GM18861 (cell line): ENCODE results near the gene UQCRFS1.
"Not testable (repeated sequence)": the region's sequence is repeated elsewhere in the genome, so short reads cannot be mapped to it uniquely, and the experiment has no call there.

Source experiments
- ATAC-seq: cut with Tn5 transposase; IDR thresholded peaks from one replicate; pipeline ENCODE4 v1.9.1; 2021; ENCODE audit not compliant: unreplicated experiment

UQCRFS1 gene

GRCh38 chr19:29215322-29215845 lies 2.4 kb upstream of the UQCRFS1 start:
- no peak for ATAC-seq

GRCh38 chr19:29214411-29214810 lies 1.5 kb upstream of the UQCRFS1 start:
- ATAC-seq, result no peak

- ATAC-seq, result no peak
These were observed 649 bp downstream of the UQCRFS1 start for GRCh38 chr19:29212356-29212647.

GRCh38 chr19:29211562-29212355 lies 1.2 kb downstream of the UQCRFS1 start:
- ATAC-seq, result no peak

- not testable (repeated sequence) for ATAC-seq
These were observed 1.9 kb downstream of the UQCRFS1 start for GRCh38 chr19:29211041-29211440.

GRCh38 chr19:29210502-29210901 lies 2.4 kb downstream of the UQCRFS1 start:
- ATAC-seq, result not testable (repeated sequence)

- ATAC-seq, result not testable (repeated sequence)
These were observed 5.4 kb downstream of the UQCRFS1 start for GRCh38 chr19:29207403-29208187.

- ATAC-seq, result no peak
These were observed 6.5 kb downstream of the UQCRFS1 start for GRCh38 chr19:29206453-29206852.

- ATAC-seq, result no peak
These were observed 10.7 kb downstream of the UQCRFS1 start for GRCh38 chr19:29202281-29202680.

GRCh38 chr19:29201855-29202254 lies 11.1 kb downstream of the UQCRFS1 start:
- no peak for ATAC-seq

GRCh38 chr19:29194658-29195057 lies 18.3 kb downstream of the UQCRFS1 start:
- ATAC-seq, result no peak

GRCh38 chr19:29193155-29193554 lies 19.8 kb downstream of the UQCRFS1 start:
- no peak for ATAC-seq

GRCh38 chr19:29191005-29191404 lies 21.9 kb downstream of the UQCRFS1 start:
- no peak for ATAC-seq

GRCh38 chr19:29189033-29189360 lies 24.0 kb downstream of the UQCRFS1 start:
- ATAC-seq, result no peak

GRCh38 chr19:29188289-29189032 lies 24.5 kb downstream of the UQCRFS1 start:
- no peak for ATAC-seq

GRCh38 chr19:29187676-29188075 lies 25.3 kb downstream of the UQCRFS1 start:
- ATAC-seq, result no peak

- ATAC-seq, result no peak
These were observed 27.5 kb downstream of the UQCRFS1 start for GRCh38 chr19:29185427-29185826.

GRCh38 chr19:29176981-29177754 lies 35.8 kb downstream of the UQCRFS1 start:
- ATAC-seq, result no peak

- ATAC-seq, result no peak
These were observed 39.1 kb downstream of the UQCRFS1 start for GRCh38 chr19:29173896-29174295.

GRCh38 chr19:29172302-29172701 lies 40.6 kb downstream of the UQCRFS1 start:
- no peak for ATAC-seq

GRCh38 chr19:29171525-29171924 lies 41.4 kb downstream of the UQCRFS1 start:
- no peak for ATAC-seq
